HEK293T (cell line): ENCODE results near the gene BOLA3.

ENCODE experiments used
- ARNT ChIP-seq: fragments of 450-650 bp; IDR thresholded peaks from 2 replicates; pipeline ENCODE4 v1.6.1; 2017; ENCODE audit warnings: mild to moderate bottlenecking
- BHLHE40 ChIP-seq: fragments of 450-650 bp; IDR thresholded peaks from 2 replicates; pipeline ENCODE4 v1.6.1; 2016; ENCODE audit warnings: mild to moderate bottlenecking, moderate library complexity, borderline replicate concordance
- FOXA1 ChIP-seq: fragments of 450-650 bp; IDR thresholded peaks from 2 replicates; pipeline ENCODE4 v1.6.1; 2016; ENCODE audit warnings: mild to moderate bottlenecking
- FOXK2 ChIP-seq: fragments of 450-650 bp; IDR thresholded peaks from 2 replicates; pipeline ENCODE4 v1.6.1; 2016; ENCODE audit warnings: mild to moderate bottlenecking
- FOXM1 ChIP-seq: fragments of 450-650 bp; IDR thresholded peaks from 2 replicates; pipeline ENCODE4 v1.6.1; 2017; ENCODE audit warnings: mild to moderate bottlenecking, borderline replicate concordance
- HDGF ChIP-seq: fragments of 450-650 bp; IDR thresholded peaks from 2 replicates; pipeline ENCODE4 v1.6.1; 2017; ENCODE audit warnings: antibody characterized with exemption, borderline replicate concordance
- L3MBTL2 ChIP-seq: fragments of 450-650 bp; conservative IDR thresholded peaks from 2 replicates; pipeline ENCODE4 v1.6.1; 2016; ENCODE audit warnings: mild to moderate bottlenecking
- LEF1 ChIP-seq: fragments of 450-650 bp; IDR thresholded peaks from 2 replicates; pipeline ENCODE4 v1.6.1; 2017; ENCODE audit warnings: mild to moderate bottlenecking, borderline replicate concordance
- NFRKB ChIP-seq: fragments of 450-650 bp; IDR thresholded peaks from 2 replicates; pipeline ENCODE4 v1.6.1; 2016; ENCODE audit warnings: mild to moderate bottlenecking, moderate library complexity
- PKNOX1 ChIP-seq: fragments of 450-650 bp; IDR thresholded peaks from 2 replicates; pipeline ENCODE4 v1.6.1; 2016
- SP1 ChIP-seq: fragments of 450-650 bp; IDR thresholded peaks from 2 replicates; pipeline ENCODE4 v1.6.1; 2017

DNA sequence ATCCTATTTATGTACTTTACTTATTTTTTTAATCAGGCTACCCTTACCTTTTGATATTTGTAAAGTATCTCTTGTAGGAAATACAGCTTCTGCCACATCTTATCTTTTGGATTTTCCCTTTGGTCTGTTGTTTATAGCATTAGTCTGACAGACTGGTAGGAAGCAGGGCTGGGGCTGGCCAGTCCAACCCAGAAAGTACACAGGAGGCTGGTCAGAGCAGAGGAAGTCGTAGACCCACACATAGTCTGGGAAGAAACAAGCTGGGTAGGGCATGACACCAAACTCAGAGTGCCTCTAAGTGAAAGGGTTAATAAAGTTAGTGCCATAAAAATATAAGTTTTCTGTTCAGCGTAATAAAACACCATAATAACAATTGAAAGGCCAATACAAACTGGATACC lies 51.7 kb downstream of the BOLA3 start:
- no peak for TF ChIP-seq SP1
- TF ChIP-seq BHLHE40 = no peak
- TF ChIP-seq HDGF = no peak
- TF ChIP-seq ARNT = no peak
- no peak for TF ChIP-seq FOXA1
- no peak for TF ChIP-seq FOXM1
- TF ChIP-seq NFRKB = no peak
- TF ChIP-seq PKNOX1 = no peak
- no peak for TF ChIP-seq LEF1
- no peak for TF ChIP-seq FOXK2
- TF ChIP-seq L3MBTL2 = no peak
